ENCODE measurements around the gene CNTN1.

- TF ChIP-seq POLR2AphosphoS5 (IDR thresholded peaks at IDR 0.05; ENCODE audit: borderline replicate concordance, low read depth, low read length) (no peak), EZH2 (IDR thresholded peaks at IDR 0.05) (no peak)
These were observed 48.7 kb upstream of the CNTN1 start for GRCh38 chr12:40643506-40643905.

Data from SK-N-MC (cell line).